PFSK-1 (cell line): ENCODE results near the gene MAP2K6.

ENCODE experiments used
- FOXP2 ChIP-seq: optimal IDR thresholded peaks from 2 replicates; pipeline ENCODE3; 2011; ENCODE audit warnings: borderline replicate concordance, control low read depth, inconsistent platforms; ENCODE audit not compliant: insufficient read depth; ENCODE audit errors: extremely low read length, extremely low read depth
- POLR2AphosphoS5 ChIP-seq: IDR thresholded peaks from 2 replicates; pipeline ENCODE4 v1.6.1; 2012; ENCODE audit warnings: low read depth, mild to moderate bottlenecking, control low read depth, low read length, moderate library complexity
- REST ChIP-seq, 2 experiments: IDR thresholded peaks; 2 replicates each; pipeline versions ENCODE4 v1.6.1 to v1.8.0; 2011 to 2012; ENCODE audit warnings: low read depth in 2 of 2, low read length in 2 of 2, control low read depth in 1 of 2, inconsistent platforms in 1 of 2, mild to moderate bottlenecking in 1 of 2, moderate library complexity in 1 of 2; ENCODE audit not compliant: insufficient read depth in 1 of 2
- SIN3A ChIP-seq: IDR thresholded peaks from 2 replicates; pipeline ENCODE4 v1.6.1; 2012; ENCODE audit warnings: mild to moderate bottlenecking, low read length, moderate library complexity, borderline replicate concordance; ENCODE audit not compliant: insufficient read depth
- TAF1 ChIP-seq: IDR thresholded peaks from 2 replicates; pipeline ENCODE4 v1.6.1; 2012; ENCODE audit warnings: low read length, control low read depth, borderline replicate concordance; ENCODE audit not compliant: insufficient read depth

GRCh38 chr17:69477204-69477902 is 62.9 kb downstream of the MAP2K6 start:
- no peak for TF ChIP-seq SIN3A
- no peak for TF ChIP-seq REST (IDR thresholded peaks at IDR 0.05; ENCODE audit: insufficient read depth in 1 of 2, low read depth in 2 of 2, low read length in 2 of 2)
- TF ChIP-seq FOXP2, result no peak
- TF ChIP-seq POLR2AphosphoS5, result no peak
- no peak for TF ChIP-seq TAF1
